Fibroblast of skin of right quadriceps (primary cell): ENCODE results near the gene ZFAND3.

ENCODE experiments used
- DNase-seq: peaks from one replicate; pipeline ENCODE4 v3.0.0-alpha.2; 2013

Gene ZFAND3

GRCh38 chr6:37798436-37799262, 20.9 kb upstream of the ZFAND3 start:
- no peak for DNase-seq

DNA sequence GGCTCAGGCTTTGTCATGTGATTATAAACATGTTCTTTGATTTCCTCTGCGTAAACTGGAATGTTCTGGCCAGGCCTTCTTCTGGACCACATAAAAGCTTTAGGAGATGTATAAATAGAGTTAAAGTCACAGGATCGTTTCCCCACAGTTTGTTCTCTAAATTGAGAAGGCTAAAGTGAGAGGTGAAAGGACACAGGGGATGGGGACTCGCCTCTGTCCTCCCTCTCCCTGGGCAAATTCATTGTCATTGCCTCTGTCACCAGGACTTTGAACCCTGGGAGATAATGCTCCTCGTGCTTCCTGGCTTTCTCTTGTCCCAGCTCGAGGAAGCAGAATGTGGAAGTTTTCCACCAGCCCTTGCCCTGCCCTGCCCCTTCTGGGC, 20.3 kb upstream of the ZFAND3 start:
- DNase-seq = no peak

DNA sequence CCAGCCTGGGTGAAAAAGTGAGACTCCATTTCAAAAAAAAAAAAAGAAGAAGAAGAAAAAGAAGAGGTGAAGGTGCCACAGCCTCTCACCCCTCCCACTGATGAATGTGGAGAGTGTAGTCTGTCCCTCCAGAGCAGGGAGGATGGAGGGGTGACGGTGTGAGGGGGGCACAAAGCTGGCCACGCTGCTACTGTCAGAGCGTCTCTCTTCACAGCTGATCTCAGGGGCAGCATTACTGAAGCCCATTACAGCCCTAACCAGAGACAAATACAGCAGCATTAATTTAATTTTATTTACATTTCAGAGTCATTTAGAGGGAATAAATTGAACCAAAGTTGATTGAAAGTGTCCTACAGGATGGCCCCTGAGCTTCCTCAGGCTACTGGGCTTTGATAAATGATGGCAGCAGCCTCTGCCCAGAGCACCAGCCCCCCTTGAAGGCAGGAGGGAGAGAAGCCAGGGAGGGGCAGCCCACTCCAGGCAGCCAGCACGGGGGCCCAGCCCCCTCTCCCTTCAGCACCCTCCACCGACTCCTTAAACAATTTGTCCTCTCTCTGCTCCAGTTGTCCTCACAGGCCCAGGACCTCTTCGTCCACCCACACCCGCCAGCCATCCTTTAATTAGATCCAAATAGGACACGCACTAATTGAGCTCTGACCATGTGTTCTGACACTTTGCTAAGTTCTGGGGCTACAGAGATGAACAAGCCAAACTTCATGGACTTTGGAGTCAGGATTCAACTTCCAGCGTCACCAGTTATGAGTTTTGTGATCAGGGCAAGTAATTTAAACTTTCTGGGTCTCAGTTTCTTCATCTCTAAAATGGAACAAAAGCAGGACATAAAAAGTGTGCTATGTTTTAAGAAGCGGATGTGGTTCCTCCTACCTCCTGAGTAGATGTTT, 18.6 kb upstream of the ZFAND3 start:
- DNase-seq = no peak

- no peak for DNase-seq
These were observed 18.0 kb upstream of the ZFAND3 start for GRCh38 chr6:37801605-37801940.

DNA sequence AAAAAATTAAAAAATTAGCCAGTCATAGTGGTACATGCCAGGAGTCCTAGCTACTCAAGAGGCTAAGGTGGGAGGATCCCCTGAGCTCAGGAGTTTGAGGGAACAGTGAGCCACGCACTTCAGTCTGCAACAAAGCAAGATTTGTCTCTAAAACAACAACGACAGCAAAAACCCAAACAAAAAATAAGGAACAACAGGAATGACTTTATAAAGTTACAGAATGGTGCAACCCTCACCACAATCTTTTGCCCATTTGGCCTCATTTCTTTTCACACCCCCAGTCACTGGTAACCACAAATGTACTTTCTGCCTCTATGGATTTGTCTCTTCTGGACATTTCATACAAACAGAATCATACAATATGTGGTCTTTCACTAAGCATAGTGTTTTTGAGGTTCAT, 16.7 kb upstream of the ZFAND3 start:
- no peak for DNase-seq

DNA sequence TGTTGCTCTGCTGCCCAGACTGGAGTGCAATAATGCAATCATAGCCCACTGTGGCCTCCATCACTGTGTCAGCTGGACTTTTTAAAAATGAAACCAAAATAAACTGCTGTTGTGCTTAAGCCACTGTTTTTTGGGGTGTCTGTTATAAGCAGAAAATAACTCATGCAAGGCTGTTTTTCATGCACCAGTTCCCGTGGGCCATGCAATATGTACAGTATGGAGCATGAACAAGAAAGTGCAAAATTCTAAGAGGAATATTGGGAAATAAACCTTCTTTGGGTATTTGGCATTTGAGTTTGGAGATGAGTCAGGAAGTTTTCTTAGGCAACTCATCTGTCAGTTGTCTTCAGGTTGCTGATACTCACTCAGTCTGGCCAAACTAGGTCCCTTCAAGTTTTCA, 14.9 kb upstream of the ZFAND3 start:
- no peak for DNase-seq

- DNase-seq = no peak
These were observed 13.3 kb upstream of the ZFAND3 start for GRCh38 chr6:37806213-37806612.

DNA sequence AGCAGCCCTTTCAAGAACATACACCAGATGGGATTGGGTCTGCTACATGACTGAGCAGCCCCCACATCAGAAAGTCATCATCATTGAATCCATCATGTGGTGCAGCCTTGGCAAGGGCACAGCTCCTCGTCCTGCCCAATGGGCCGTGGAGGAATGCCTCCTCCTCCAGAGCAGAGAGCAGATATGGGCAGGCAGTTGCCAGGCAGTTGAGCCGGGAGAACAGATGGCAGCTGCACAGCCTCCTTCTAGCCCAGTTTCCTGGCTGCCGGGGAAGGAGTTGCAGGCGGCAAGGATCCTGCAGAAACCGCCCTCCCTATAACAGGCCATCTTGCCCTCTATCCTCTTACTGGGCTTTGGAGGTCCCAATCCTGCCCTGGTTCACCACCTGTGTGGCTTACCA, 11.9 kb upstream of the ZFAND3 start:
- DNase-seq = no peak

DNA sequence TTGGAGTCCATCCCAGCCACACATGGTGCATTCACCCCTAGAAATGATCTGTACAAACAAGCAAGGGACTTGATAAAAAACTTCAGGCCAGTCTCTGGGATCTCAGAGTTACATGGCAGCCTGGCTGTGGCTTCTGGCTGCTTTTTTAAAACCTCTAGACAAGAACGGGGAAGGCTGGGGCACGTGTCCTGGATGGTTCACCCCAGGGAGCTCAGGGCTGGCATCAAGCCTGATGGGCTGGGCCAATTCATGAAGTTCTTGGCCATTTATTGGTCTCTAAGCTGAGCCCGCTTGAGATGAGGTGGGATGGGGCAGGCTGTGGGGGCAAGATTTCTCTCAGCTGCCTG, 10.4 kb upstream of the ZFAND3 start:
- no peak for DNase-seq

- no peak for DNase-seq
These were observed 6.7 kb upstream of the ZFAND3 start for GRCh38 chr6:37812841-37813240.

GRCh38 chr6:37814374-37814773, 5.2 kb upstream of the ZFAND3 start:
- no peak for DNase-seq

DNA sequence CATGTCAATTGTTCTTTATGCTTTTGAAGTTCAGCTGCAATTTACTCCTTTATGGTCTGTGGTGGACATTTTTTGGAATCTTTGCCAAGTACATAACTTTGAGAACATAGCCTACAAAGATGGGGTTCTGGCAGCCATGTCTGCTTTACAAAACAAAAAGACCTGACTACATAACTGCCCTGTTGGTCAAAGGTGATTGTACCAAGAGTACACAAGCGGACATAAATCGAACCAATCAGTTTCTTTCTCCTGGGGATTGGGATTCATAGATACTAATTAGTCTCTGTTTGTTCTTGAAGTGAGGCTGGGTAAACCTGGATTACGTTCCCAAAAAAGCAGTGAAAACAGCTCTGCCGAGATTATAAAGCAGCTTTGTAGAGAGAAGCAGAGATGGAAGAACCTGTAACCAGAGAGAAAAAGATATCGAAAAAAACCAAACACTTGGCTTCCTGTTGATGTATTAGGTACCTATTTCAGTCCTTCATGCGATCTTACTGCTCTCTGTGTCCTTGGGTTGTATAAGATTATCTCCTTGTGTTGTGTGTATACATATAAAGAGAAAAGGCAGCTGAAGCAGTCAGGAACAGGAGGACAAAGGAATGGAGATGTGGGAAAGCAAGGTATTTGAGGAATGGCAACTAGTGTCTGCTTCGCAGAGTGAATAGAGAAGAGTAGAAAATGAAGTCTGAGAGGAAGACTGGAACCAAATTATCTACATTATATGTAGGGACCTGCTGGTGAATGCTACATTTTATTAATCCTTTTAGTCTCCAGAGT, 2.7 kb upstream of the ZFAND3 start:
- DNase-seq = no peak

DNA sequence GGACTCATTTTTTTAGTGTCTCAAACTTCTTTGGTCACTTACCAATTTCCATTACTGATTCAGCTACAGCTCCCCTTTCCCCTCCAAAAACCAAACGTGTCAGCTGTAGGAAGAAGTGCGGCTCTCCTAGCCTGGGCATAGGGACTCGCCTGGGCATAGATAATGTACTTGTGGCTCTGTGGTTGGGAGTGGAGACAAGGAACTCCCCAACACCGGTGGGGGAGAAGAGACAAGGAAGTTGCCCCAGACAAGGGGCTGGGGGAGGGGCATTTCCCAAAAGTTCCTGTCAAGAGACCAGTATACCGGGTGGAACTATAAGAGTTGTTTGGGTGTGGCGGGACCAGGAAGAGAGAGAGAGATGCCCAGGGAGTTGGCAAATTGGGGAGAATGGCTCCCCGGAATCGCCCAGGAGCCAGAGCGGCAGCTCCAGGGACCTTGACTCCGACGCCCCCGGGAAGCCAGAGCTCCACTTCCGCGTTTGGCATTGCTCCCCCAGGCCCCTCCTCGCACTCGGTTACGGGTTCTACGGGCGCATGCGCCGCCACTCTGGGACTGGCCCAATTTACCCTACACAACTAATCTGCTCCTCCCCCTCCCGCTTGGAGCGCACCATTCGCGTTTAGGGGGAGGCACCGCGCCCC, 871 bp upstream of the ZFAND3 start:
- peak; percentile 98 for DNase-seq

GRCh38 chr6:37819802-37820717, 533 bp downstream of the ZFAND3 start:
- peak; percentile 72 for DNase-seq

DNA sequence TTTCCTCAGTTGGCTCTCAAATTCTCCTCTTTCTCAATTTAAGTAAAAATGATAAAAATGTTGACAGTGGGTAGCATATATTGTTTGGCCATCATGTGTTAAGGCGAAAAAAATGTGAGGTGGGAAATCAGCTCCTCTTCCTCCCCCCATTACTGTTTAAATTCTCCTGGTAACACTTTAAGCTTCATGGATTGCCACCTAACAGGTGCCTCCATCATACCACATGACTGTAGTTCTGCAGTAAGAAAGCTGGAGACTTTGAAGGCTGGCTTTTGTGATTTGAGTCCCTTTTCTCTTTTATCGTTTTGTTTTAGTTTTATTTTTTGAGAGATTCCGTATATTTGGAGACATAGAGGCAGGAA, 1.2 kb downstream of the ZFAND3 start:
- DNase-seq = no peak

DNA sequence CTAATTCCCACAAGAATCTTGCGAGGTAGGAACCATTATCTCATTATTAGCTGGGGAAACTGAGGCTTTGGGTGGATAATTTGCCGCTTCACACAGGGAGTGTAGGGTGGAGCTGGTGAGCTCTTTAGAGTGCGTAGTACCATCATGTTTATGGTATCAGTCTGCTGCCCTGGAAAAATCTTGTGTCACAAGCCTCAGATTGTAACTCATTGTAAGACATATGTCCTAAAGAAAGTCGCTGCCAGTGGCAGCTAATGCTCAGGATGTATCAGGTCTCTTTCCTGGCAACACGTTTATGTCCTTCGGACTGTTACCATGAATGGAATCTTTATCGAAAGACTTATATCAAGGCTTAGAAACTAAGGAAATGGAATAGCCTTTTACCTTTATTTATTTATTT, 1.9 kb downstream of the ZFAND3 start:
- no peak for DNase-seq

DNA sequence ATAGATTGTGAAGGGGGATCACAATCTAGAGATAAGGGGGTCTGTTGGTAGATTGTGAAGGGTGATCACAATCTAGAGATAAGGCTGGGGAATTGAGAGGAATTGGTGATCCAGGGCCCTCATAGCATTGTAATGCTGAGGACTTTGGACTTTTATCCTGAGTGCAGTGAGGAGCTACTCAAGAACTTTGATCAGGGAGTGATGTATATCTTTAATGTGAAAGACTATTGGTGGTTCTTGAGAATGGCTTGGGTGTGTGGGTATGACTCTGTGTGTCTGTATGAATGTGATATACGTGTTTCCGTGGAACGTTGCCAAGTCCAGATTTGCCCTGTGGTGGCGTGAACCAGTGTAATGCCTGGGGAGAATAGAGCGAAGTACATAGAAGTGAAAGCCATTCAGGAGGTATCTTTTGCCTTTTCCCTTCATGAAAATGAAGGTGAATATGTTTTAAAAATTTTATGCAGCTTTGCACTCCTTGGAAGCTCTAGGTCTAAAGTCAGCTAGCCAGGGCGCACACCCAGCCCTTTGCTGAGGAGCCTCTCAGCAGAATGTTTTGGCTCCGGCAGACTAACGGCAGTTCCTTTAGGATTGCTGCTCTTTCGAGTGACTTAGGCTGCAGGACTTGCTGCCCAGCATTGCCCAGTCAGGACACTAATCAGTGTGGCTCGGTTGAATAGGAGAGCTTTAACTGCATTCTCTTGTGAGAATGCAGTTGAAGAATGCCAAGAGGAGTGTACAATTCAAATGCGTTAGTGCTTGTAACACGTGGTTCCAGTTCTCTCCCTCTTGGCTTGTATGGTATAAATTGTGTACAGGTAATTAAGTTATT, 3.5 kb downstream of the ZFAND3 start:
- DNase-seq = no peak

- DNase-seq = no peak
These were observed 4.6 kb downstream of the ZFAND3 start for GRCh38 chr6:37824170-37824569.

DNA sequence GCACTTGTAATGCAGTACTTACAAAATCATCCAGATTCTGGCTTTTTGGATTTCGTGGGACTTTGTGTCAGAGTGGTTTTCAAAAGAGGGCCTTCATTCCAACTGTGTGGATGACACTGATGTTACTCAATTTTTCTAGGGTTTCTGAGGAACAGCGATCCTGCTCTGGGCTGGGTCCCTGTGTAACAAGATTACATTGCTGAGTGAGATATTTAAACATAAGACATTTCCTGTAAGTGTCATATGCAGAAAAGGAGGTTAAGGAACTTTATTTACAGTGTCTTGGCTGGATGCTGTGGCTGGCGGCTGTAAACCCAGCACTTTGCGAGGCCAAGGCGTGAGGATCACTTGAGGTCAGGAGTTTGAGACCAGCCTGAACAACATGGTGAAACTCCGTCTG, 6.7 kb downstream of the ZFAND3 start:
- no peak for DNase-seq

DNA sequence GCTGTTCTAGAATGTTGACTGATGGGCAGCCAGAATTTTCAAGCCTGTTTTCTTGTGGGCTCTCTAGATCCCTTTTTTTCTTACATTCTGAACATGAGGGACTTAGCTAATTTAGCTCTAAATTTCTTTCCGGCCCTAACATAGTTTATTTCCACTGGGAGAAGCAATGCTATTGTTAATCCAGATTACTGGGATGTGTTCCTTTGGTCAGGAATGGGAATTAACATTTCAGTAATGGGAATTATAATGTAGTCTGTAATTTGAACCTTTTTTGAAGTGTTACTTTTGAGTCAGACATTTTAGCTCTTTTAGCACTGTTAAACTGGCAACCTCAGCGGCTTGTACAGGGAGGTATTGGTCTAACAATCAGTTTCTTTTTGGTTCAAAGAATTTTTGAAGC, 7.5 kb downstream of the ZFAND3 start:
- DNase-seq = no peak

DNA sequence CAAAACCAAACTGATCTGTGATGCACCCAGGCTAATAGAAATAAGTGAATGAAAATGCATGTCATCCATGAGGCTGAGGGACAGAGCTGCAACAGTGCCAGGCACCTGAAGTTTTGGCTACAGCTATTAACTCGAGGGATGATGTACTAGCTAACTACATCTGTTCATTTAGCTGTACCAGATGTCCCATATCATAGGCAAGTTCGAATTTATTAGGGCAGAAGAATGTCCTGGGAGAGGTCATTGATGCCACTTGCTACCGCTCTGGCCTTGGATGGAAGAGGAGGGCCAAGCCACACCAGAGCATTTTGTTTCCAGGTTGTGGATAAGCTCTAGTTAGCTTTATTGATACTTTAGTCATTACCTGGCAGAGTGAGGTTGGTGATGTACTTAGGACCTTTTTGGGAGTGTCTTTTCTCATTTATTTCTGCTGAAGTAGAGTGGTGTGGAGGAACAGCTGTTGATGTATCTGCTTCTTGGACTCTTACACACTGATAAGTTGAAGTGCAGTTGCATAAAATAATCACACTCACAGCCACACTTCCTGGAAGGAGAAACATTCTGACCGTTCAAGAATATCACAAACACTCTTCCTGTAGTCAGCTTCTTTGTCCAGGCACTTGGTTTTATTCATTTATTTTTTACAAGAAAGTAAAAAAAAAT, 8.2 kb downstream of the ZFAND3 start:
- DNase-seq = no peak
